Measurements from ENCODE around the gene NCOR1.

Gene NCOR1

DNA sequence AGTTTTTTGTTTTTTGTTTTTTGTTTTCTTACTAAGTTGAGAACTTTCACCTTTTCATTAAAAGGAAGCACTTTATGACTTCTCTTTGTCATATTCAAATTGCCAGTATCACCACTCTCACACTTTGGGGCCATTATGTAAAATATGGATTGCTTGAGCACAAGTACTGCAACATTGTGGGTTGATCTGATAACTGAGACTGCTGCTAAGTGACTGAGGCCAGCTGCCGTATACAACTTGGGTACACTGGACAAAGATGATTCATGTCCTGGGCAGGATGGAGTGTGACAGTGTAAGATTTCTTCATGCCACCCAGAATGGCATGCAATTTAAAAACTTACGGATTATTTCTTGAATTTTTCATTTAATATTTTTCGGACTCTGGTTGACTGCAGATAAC is 207.9 kb downstream of the NCOR1 start:
- TF ChIP-seq, protein P1, sequence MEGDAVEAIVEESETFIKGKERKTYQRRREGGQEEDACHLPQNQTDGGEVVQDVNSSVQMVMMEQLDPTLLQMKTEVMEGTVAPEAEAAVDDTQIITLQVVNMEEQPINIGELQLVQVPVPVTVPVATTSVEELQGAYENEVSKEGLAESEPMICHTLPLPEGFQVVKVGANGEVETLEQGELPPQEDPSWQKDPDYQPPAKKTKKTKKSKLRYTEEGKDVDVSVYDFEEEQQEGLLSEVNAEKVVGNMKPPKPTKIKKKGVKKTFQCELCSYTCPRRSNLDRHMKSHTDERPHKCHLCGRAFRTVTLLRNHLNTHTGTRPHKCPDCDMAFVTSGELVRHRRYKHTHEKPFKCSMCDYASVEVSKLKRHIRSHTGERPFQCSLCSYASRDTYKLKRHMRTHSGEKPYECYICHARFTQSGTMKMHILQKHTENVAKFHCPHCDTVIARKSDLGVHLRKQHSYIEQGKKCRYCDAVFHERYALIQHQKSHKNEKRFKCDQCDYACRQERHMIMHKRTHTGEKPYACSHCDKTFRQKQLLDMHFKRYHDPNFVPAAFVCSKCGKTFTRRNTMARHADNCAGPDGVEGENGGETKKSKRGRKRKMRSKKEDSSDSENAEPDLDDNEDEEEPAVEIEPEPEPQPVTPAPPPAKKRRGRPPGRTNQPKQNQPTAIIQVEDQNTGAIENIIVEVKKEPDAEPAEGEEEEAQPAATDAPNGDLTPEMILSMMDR (IDR thresholded peaks at IDR 0.05) = no peak

DNA sequence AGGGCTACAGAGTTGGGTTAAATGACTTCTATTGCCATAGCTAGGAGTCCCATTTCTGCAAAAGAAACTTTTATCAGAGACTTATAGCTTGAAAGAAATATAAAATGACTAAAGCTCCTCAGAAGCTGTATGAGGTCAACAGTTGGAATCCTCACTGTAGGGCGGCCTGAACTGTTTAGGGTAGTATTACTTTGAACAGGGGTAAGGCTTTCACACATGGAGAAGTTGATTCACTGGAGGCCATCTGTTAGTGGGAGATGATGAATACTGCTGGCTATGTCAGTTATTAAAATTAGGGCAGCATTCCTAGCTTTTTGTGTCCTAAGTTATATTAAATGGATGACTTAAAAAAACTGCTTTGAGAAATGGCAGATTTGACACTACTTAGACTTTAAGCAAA is 209.7 kb downstream of the NCOR1 start:
- TF ChIP-seq, protein P1 (IDR thresholded peaks at IDR 0.05) = no peak

DNA sequence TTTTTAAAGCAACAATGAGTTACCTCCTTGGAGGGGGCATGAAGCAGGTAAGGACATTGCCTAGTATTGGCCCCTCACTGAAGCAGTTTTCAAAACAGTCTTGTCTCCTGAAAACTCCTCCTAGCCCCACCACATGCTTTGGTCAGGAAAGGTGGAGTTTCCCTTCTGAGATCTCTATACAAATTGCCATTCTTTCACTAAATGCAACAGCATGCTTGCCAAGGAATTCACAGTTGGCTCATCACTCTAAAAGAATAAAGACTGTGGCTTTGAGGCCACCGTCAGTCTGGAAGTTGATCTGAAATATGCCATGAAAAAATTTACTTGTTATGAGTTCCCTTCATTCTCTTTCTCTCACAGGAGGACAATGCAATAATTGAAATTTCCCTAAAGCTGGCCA is 211.5 kb downstream of the NCOR1 start:
- TF ChIP-seq, protein P1 (IDR thresholded peaks at IDR 0.05) = no peak

DNA sequence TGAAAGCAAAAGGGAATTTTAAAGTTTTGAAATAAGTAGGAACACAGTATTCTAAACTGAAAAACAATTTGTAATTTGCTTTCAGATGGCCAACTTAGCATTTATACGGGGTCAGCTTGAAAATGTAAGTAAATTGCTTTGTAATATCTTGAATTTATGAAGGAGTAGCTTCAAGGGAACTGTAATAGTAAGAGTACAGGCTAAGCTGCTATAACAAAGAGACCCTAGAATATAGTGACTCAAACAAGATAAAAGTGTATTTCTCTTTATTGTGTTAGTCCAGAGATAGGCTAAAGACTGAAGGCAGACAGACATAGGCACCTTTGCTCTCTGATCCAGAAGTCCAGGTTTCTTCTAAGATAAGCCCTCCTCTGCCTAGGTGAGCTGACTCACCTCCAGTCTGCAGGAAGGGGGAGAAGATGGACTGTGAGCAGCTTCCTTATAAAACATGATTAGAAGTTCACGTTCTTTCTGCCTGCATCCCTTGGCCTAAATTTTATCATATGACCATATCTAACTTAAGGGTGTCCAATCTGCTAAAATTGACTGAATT is 212.6 kb downstream of the NCOR1 start:
- TF ChIP-seq, protein P1 (IDR thresholded peaks at IDR 0.05) = no peak

DNA sequence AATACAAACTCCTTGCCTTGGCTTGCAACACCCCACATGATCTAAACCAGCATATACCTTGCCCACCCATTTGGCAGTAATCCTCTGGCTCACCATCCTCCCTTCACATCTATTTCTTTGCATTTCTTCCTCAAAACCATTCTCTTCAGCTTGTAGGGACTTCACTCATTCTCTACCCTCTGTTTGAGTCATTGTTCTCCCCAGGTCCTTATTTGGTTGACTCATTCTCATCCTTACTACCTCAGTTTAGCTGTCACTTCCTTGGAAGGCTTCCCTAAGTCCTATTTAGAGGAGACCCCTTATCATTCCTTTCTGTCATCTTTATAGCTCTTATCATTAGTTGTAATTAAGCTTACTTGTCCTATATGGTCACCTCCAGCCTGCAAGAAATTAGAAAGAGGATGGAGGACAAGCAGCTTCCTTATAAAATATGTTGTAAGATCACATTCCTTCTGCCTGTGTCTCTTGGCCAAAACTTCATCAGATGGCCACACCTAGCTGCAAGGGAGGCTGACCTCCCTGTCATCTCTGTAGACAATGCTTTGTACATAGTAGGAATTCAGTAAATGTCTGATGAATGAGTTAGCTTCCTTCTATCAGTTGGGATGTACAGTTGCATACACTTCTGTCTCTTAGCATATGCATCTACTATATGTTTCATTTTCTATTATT is 214.0 kb downstream of the NCOR1 start:
- TF ChIP-seq, protein P1 (IDR thresholded peaks at IDR 0.05) = no peak

DNA sequence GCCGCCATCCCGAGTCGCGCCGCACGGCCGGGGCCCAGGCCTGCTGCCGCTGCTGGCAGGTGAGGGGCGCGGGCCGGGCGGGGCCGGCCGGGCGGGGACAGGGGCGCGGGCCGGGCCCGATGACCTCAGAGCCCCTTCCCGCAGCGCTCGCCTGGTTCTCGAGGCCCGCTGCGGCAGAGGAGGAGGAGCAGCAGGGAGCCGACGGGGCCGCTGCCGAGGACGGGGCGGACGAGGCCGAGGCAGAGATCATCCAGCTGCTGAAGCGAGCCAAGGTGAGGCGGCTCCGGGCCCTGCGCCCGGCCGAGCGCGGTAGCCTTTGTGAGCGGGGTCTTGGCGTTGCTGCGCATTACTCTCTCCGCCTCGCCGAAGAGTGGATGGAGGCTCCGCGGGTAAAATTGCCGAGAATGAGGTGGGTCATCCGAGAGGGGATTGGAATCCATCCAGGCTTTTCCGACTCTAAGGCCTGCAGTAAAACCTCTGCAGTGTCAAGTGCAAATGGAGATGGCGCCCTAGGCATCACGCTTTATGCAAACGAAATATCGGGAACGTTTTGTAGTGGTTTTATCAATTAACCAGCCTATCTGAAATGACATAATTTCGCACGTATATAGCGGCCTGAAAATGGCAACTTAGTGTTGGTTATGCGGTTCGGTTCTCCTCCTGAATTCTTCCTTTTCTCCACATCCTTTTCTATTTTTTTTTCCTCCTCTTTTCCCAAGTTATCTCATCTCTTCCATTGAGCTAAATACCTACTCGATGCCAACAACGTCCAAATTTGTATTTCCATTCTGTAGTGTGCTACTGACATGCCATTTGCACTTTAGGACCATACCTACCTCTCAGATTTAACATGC is 215.1 kb downstream of the NCOR1 start:
- TF ChIP-seq, protein P1 (IDR thresholded peaks at IDR 0.05) = no peak

DNA sequence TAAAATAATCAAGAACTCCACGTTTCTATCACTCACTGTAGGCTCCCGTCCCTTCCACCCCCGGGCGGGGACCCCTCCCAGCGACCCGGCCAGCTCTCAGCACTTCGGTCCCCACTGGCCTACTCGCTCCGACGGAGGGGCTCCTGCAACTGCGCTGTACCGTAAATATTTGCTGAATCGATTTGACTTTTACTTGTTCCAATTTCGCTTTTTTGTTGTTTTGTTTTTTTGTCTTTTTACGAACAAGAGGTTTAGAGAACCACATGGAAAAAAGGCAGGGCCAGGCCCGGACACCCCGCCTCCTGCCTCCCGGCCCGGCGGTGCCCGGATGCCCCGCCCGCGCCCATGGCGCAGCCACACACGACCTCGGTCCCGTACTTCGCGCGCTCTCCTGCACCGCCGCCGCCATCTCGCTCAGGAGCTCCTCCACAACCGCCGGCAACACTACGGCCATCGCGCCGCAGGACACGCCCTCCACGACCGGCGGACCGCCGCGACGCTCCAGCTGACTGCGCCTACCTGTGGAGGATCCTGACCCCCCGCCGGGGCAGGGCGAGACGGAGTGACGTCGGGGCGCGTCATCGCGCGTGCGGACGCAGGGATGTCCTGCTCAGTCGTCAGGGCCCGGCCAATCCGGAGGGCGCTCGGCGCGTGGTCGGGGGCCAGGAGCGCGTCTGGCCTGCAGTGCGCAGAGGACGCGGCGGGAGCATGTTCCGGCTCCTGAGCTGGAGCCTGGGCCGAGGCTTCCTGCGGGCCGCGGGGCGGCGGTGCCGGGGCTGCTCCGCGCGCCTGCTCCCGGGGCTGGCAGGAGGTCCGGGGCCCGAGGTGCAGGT is 216.0 kb downstream of the NCOR1 start, which contains the start of the genes TTC19 and ZSWIM7:
Gene TTC19 (plus strand): TSS at position 684 of the 833 bp plus-strand sequence. CDS start 25 bp downstream, at position 709.
Gene ZSWIM7 (minus strand): TSS at position 564 of the 833 bp plus-strand sequence. CDS start 110 bp downstream, at position 454.
- TF ChIP-seq, protein P1 (IDR thresholded peaks at IDR 0.05) = no peak
